Measurements from ENCODE around the gene TARDBP. TPM values are rescaled to one million over a fixed set of nuclear protein-coding genes. Genes with fewer than 3 reads are reported as not detected.
A peak's percentile ranks its signal among the peaks of the same experiment; 100 is the strongest.

The TARDBP gene
- total RNA-seq (10 to 100 TPM; 43.3 to 74.7 (median 53.7) TPM), polyA plus RNA-seq (10 to 100 TPM; 47.8 to 84.7 TPM)

GRCh38 chr1:11012260-11013159, at the start of gene TARDBP:
Gene TARDBP, plus strand, starts transcription at chr1:11012654. Its CDS starts 1,074 bp downstream, at chr1:11013728.
- Histone ChIP-seq H3K27me3 (no peaks in the 10 kb centered on the region), H3K27ac (peak within 1 kb of the TSS; percentile 94 to 97 (median 96)), H3K4me1 (peaks cover 14 to 22% (median 18%) of the 10 kb centered on the region in 3 donors), H3K36me3 (peaks cover 0 to 41% (median 11%) of the 10 kb centered on the region in 3 donors), H3K9me3 (no peaks in the 10 kb centered on the region), H3K4me3 (peak within 1 kb of the TSS; percentile 93 to 100 (median 99))
- TF ChIP-seq, protein P1, sequence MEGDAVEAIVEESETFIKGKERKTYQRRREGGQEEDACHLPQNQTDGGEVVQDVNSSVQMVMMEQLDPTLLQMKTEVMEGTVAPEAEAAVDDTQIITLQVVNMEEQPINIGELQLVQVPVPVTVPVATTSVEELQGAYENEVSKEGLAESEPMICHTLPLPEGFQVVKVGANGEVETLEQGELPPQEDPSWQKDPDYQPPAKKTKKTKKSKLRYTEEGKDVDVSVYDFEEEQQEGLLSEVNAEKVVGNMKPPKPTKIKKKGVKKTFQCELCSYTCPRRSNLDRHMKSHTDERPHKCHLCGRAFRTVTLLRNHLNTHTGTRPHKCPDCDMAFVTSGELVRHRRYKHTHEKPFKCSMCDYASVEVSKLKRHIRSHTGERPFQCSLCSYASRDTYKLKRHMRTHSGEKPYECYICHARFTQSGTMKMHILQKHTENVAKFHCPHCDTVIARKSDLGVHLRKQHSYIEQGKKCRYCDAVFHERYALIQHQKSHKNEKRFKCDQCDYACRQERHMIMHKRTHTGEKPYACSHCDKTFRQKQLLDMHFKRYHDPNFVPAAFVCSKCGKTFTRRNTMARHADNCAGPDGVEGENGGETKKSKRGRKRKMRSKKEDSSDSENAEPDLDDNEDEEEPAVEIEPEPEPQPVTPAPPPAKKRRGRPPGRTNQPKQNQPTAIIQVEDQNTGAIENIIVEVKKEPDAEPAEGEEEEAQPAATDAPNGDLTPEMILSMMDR (IDR thresholded peaks at IDR 0.05) = no peak
- 0% methylated on average over 87 to 94 of the region's 94 CpGs for WGBS, 2 donors
- intact Hi-C loops (cut with DNase I) = no loop called here
- DNase-seq (peak; percentile 89 to 95 (median 91)), ATAC-seq (peak; percentile 93 to 97 (median 94)), FAIRE-seq (no peak)

DNA sequence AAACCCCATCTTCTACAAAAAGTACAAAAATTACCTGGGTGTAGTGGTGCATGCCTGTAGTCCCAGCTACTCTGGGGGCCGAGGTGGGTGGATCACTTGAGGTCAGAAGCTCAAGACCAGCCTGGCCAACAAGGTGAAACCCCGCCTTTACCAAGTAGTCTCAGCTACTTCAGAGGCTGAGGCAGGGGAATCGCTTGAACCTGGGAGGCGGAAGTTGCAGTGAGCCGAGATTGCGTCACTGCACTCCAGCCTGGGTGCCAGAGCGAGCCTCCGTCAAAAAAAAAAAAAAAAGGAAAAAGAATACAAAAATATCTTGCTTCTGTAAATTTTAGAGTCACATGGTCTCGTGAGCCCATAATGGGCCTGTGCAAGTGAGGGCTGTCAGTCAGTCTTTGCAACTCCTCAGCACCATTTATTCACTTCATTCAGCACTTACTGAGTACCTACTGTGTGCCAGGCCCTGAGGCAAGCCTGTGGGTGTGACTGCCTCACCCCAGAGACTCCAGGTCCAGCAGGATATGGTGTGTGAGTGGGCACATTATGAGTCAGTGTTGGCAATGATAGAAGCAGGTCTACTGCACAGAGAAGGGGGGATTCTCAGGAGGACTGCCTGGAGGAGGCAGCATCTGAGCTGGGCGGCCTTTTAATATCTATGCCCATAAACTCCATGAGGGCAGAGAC, 46.8 kb upstream of the TARDBP start:
- peak overlapping the region in 3 of 4 donors; percentile 33 to 64 (median 37) for H3K27ac ChIP-seq
- no peaks in the 10 kb centered on the region for H3K27me3 ChIP-seq
- peak in 3 of 4 donors; percentile 16 to 39 (median 26) for ATAC-seq
- H3K4me3 ChIP-seq = no peak overlapping the region
- peaks cover 13 to 39% (median 20%) of the 10 kb centered on the region in 3 donors for H3K4me1 ChIP-seq
- no peak for FAIRE-seq
- intact Hi-C loops (cut with DNase I) = no loop called here
- no peaks in the 10 kb centered on the region for H3K36me3 ChIP-seq
- TF ChIP-seq, protein P1 (IDR thresholded peaks at IDR 0.05) = no peak
- H3K9me3 ChIP-seq = no peaks in the 10 kb centered on the region
- DNase-seq = peak in 3 of 6 donors; percentile 39 to 61 (median 47)
- WGBS, 2 donors = 26 to 31% methylated on average over 10 of the region's 10 CpGs

- Histone ChIP-seq H3K36me3 (no peaks in the 10 kb centered on the region), H3K4me3 (no peak overlapping the region), H3K9me3 (no peaks in the 10 kb centered on the region), H3K27me3 (no peaks in the 10 kb centered on the region), H3K4me1 (peaks cover 13 to 39% (median 20%) of the 10 kb centered on the region in 3 donors), H3K27ac (no peak overlapping the region)
- TF ChIP-seq, protein P1 (IDR thresholded peaks at IDR 0.05) = no peak
- DNase-seq (no peak), FAIRE-seq (no peak), ATAC-seq (no peak)
- 84 to 86% methylated on average over 3 of the region's 3 CpGs for WGBS, 2 donors
- intact Hi-C loops (cut with DNase I) = no loop called here
Measured at GRCh38 chr1:10967090-10967489, 45.4 kb upstream of the TARDBP start.

GRCh38 chr1:10968411-10968826, 44.0 kb upstream of the TARDBP start:
- FAIRE-seq (no peak), ATAC-seq (peak; percentile 75 to 80 (median 79)), DNase-seq (peak in 4 of 6 donors; percentile 71 to 82 (median 72))
- 6 to 10% methylated on average over 13 of the region's 13 CpGs for WGBS, 2 donors
- H3K9me3 ChIP-seq = no peaks in the 10 kb centered on the region
- H3K36me3 ChIP-seq = no peaks in the 10 kb centered on the region
- TF ChIP-seq, protein P1 (IDR thresholded peaks at IDR 0.05) = no peak
- peak overlapping the region in 2 of 4 donors; percentile 8 to 34 for H3K4me3 ChIP-seq
- intact Hi-C loops (cut with DNase I) = no loop called here
- peak overlapping the region; percentile 9 to 79 (median 40) for H3K27ac ChIP-seq
- peaks cover 8 to 27% (median 16%) of the 10 kb centered on the region in 3 donors for H3K4me1 ChIP-seq
- H3K27me3 ChIP-seq = no peaks in the 10 kb centered on the region

Data from pancreas (tissue), 10 donors.